Measurements from ENCODE around the gene FAM219A.
"Not testable (repeated sequence)": the region's sequence is repeated elsewhere in the genome, so short reads cannot be mapped to it uniquely, and the experiment has no call there.

Gene FAM219A

GRCh38 chr9:34484678-34485077 lies 26.3 kb upstream of the FAM219A start:
- DNase-seq (ENCODE audit: low spot score) = no peak

- not testable (repeated sequence) for DNase-seq (ENCODE audit: low spot score)
These were observed 24.4 kb upstream of the FAM219A start for GRCh38 chr9:34482746-34483145.

- not testable (repeated sequence) for DNase-seq (ENCODE audit: low spot score)
These were observed 23.2 kb upstream of the FAM219A start for GRCh38 chr9:34481620-34482019.

GRCh38 chr9:34479431-34479866 lies 21.1 kb upstream of the FAM219A start:
- no peak for DNase-seq (ENCODE audit: low spot score)

GRCh38 chr9:34477541-34477940 lies 19.2 kb upstream of the FAM219A start:
- DNase-seq (ENCODE audit: low spot score) = no peak

- no peak for DNase-seq (ENCODE audit: low spot score)
These were observed 16.7 kb upstream of the FAM219A start for GRCh38 chr9:34475097-34475496.

- no peak for DNase-seq (ENCODE audit: low spot score)
These were observed 7.1 kb upstream of the FAM219A start for GRCh38 chr9:34465468-34465867.

GRCh38 chr9:34464571-34464970 lies 6.2 kb upstream of the FAM219A start:
- DNase-seq (ENCODE audit: low spot score) = no peak

GRCh38 chr9:34463901-34464232 lies 5.5 kb upstream of the FAM219A start:
- no peak for DNase-seq (ENCODE audit: low spot score)

- DNase-seq (ENCODE audit: low spot score) = no peak
These were observed 4.9 kb upstream of the FAM219A start for GRCh38 chr9:34463098-34463900.

- no peak for DNase-seq (ENCODE audit: low spot score)
These were observed 1.6 kb upstream of the FAM219A start for GRCh38 chr9:34459941-34460340.

GRCh38 chr9:34459356-34459755 lies 986 bp upstream of the FAM219A start:
- DNase-seq (ENCODE audit: low spot score) = no peak

GRCh38 chr9:34458959-34459340 lies 580 bp upstream of the FAM219A start:
- no peak for DNase-seq (ENCODE audit: low spot score)

GRCh38 chr9:34457266-34458012 lies 931 bp downstream of the FAM219A start:
- DNase-seq (ENCODE audit: low spot score) = peak; percentile 64

GRCh38 chr9:34456746-34457145 lies 1.6 kb downstream of the FAM219A start:
- DNase-seq (ENCODE audit: low spot score) = no peak

GRCh38 chr9:34456151-34456550 lies 2.2 kb downstream of the FAM219A start:
- no peak for DNase-seq (ENCODE audit: low spot score)

GRCh38 chr9:34454571-34455065 lies 3.8 kb downstream of the FAM219A start:
- peak; percentile 44 for DNase-seq (ENCODE audit: low spot score)

GRCh38 chr9:34452568-34452967 lies 5.8 kb downstream of the FAM219A start:
- no peak for DNase-seq (ENCODE audit: low spot score)

GRCh38 chr9:34451545-34451944 lies 6.8 kb downstream of the FAM219A start:
- DNase-seq (ENCODE audit: low spot score) = no peak

GRCh38 chr9:34451135-34451534 lies 7.2 kb downstream of the FAM219A start:
- DNase-seq (ENCODE audit: low spot score) = no peak

GRCh38 chr9:34450644-34451043 lies 7.7 kb downstream of the FAM219A start:
- no peak for DNase-seq (ENCODE audit: low spot score)

- no peak for DNase-seq (ENCODE audit: low spot score)
These were observed 11.4 kb downstream of the FAM219A start for GRCh38 chr9:34446951-34447350.

- no peak for DNase-seq (ENCODE audit: low spot score)
These were observed 11.9 kb downstream of the FAM219A start for GRCh38 chr9:34446468-34446891.
